Ovary (tissue), 3 donors: ENCODE measurements around the gene ARHGEF28.

Experiments used
- EP300 ChIP-seq: sonication (generic); formaldehyde crosslinking; IDR thresholded peaks from one replicate; pipeline ENCODE4 v1.6.1; 2017; ENCODE audit warnings: antibody characterized with exemption
- POLR2A ChIP-seq: fragments of 450-650 bp; IDR thresholded peaks from one replicate; pipeline ENCODE4 v1.6.1; 2017; ENCODE audit warnings: antibody characterized with exemption, mild to moderate bottlenecking, moderate library complexity
- TF ChIP-seq, protein P1 (sequence below), 3 donors: fragments of 450-650 bp in 2 of 3; fragments of 200-600 bp in 1 of 3; IDR thresholded peaks; one replicate each; pipeline versions ENCODE4 v1.5.1 to v1.8.0; 2016 to 2022; ENCODE audit warnings: antibody characterized with exemption in 3 of 3, mild to moderate bottlenecking in 1 of 3
- donor health status: DM: no; HTN: no; CAD: no.

DNA sequence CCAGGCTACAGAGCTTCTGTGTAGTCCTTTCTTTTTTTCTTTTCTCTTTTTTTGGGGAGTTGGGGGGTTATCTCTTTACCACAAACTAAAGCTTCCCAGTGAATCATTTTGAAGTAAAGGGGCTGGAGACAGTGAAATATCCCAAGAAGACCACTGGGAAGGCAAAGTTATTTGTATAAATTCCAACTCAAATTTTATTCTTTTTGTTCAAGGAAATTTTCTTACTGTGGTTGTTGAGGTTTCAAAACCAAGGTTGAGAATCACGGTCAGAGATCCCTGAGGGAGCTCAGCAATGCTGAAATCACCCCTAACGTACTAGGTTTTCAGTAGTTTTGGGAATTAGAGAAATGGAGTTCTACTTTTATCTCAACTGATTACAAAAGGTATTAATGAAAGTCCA is 175.7 kb downstream of the ARHGEF28 start:
- TF ChIP-seq, protein P1, sequence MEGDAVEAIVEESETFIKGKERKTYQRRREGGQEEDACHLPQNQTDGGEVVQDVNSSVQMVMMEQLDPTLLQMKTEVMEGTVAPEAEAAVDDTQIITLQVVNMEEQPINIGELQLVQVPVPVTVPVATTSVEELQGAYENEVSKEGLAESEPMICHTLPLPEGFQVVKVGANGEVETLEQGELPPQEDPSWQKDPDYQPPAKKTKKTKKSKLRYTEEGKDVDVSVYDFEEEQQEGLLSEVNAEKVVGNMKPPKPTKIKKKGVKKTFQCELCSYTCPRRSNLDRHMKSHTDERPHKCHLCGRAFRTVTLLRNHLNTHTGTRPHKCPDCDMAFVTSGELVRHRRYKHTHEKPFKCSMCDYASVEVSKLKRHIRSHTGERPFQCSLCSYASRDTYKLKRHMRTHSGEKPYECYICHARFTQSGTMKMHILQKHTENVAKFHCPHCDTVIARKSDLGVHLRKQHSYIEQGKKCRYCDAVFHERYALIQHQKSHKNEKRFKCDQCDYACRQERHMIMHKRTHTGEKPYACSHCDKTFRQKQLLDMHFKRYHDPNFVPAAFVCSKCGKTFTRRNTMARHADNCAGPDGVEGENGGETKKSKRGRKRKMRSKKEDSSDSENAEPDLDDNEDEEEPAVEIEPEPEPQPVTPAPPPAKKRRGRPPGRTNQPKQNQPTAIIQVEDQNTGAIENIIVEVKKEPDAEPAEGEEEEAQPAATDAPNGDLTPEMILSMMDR (IDR thresholded peaks at IDR 0.05): no peak
- TF ChIP-seq EP300 (no peak), POLR2A (no peak)
